ENCODE results near the gene BAHCC1. TPM values are rescaled to one million over a fixed set of nuclear protein-coding genes. Genes with fewer than 3 reads are reported as not detected.

BAHCC1 gene
- total RNA-seq, 1 donor from 2014 or later: 74.3 TPM

DNA sequence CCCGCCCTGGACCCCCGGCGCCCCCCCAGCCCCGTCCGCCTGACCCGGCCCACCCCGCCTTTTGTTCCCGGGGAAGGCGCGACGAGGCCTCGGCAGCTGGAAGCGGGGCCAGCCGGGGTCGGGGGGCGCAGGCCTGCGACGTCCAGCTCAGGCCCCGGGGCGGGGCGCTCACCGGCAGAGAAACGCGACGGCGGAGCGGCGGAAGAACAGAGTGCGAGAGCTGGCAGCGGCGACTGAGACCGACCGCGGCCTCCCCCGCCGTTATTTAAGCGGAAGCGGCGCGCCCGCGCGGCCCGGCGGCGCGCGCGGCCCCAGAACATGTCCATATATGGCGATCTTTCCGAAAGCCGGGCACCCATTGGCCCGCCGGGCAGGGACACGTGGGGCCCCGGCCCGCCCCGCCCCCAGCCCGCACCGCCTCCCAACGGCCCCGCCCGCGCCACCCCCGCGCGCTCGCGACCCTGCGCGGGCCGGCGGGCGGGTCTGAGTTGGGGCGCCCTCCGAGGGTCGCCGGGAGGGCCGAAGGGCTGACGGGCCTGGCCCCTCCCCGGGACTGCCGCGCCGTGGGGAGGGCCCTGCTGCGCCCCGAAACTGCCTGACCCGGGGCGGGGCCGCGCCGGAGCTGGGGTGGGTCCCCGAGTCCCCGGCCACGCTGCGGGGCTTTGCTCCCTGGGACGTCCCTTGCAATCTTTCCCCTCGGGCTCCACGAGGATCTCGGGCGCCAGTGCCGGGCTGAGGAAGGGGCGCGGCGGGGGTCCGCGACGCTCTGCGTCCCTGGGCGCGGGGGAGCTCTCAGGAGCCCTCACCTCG, 117.5 kb downstream of the BAHCC1 start, which contains the start of gene ACTG1:
Gene ACTG1, minus strand, starts transcription at position 238 of the 810 bp plus-strand sequence. CDS start 445 bp downstream, outside the sequence.
- TF ChIP-seq, protein P1, sequence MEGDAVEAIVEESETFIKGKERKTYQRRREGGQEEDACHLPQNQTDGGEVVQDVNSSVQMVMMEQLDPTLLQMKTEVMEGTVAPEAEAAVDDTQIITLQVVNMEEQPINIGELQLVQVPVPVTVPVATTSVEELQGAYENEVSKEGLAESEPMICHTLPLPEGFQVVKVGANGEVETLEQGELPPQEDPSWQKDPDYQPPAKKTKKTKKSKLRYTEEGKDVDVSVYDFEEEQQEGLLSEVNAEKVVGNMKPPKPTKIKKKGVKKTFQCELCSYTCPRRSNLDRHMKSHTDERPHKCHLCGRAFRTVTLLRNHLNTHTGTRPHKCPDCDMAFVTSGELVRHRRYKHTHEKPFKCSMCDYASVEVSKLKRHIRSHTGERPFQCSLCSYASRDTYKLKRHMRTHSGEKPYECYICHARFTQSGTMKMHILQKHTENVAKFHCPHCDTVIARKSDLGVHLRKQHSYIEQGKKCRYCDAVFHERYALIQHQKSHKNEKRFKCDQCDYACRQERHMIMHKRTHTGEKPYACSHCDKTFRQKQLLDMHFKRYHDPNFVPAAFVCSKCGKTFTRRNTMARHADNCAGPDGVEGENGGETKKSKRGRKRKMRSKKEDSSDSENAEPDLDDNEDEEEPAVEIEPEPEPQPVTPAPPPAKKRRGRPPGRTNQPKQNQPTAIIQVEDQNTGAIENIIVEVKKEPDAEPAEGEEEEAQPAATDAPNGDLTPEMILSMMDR (conservative IDR thresholded peaks at IDR 0.05): no peak
- H3K4me1 Mint-ChIP-seq (ENCODE audit: unreplicated experiment): peaks cover 22% of the 10 kb centered on the region
- H3K36me3 Mint-ChIP-seq: peaks cover 41% of the 10 kb centered on the region
- H3K27me3 Mint-ChIP-seq: peaks cover 30% of the 10 kb centered on the region
- DNase-seq (ENCODE audit: extremely low spot score, unreplicated experiment): peak; percentile 96
- H3K4me3 Mint-ChIP-seq: peak within 1 kb of the TSS; percentile 100
- peak within 1 kb of the TSS; percentile 100 for H3K27ac Mint-ChIP-seq
- no peaks in the 10 kb centered on the region for H3K9me3 Mint-ChIP-seq

DNA sequence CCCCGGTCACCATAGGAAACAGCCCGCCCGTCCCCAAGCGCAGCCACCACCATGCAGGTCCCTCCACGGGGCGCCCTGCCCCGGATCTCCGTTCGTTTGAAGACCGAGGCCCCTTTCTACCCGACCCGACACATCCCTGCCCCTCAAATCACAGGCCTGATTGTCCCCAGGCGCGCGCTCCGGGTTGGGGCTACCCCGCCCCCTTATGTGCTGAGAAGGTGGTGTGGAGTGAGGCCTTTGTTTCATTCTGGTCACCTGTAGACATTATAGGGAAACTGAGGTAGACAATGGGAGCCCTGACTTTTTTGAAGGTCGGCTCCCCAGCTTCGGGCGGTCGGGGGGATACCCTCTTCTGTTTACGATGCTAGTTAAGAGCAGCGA, 118.1 kb downstream of the BAHCC1 start:
- peak overlapping the region; percentile 99 for H3K27ac Mint-ChIP-seq
- TF ChIP-seq, protein P1 (conservative IDR thresholded peaks at IDR 0.05): no peak
- H3K36me3 Mint-ChIP-seq: peaks cover 37% of the 10 kb centered on the region
- H3K4me1 Mint-ChIP-seq (ENCODE audit: unreplicated experiment): peaks cover 27% of the 10 kb centered on the region
- H3K4me3 Mint-ChIP-seq: peak overlapping the region; percentile 88
- no peak for DNase-seq (ENCODE audit: extremely low spot score, unreplicated experiment)
- H3K9me3 Mint-ChIP-seq: no peaks in the 10 kb centered on the region
- H3K27me3 Mint-ChIP-seq: peaks cover 33% of the 10 kb centered on the region

DNA sequence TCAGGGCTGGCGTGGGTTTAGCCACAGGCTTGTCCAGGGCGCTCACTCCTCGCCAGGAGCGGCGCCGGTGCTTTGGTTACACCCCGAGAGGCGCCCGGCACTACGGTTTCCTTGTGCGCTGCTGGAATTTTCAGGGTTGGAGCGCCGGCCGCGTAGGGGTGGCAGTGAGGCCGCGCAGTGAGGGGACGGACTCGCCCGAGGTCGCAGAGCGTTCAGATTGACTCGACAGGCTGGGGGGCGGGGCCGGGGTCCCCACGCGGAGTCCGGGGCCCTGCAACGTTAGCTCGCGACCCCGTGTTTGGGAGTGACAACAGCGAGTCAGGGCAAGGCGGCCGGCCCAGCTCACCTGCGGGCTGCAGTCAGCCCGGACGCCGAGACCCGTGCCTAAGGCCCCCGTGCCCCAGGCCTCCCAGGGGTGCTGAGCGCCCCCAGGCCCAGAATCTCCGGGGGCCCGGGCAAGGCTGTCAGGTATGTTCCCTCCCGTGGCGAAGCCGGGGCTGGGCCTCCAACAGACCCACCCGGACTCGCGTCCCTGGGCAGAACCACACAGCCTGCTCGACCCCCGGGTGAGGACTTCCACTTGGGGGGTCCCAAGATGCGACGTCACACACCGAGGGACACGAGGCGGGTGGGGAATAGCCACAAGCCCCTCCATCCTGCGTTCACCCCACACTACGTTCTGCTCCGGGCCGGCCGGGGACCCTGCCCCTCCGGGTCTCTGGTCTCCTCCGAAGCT, 118.7 kb downstream of the BAHCC1 start:
- Mint-ChIP-seq H3K4me3 (peak overlapping the region; percentile 88), H3K27ac (peak overlapping the region; percentile 99), H3K36me3 (peaks cover 32% of the 10 kb centered on the region), H3K4me1 (ENCODE audit: unreplicated experiment) (peaks cover 23% of the 10 kb centered on the region), H3K27me3 (peaks cover 30% of the 10 kb centered on the region), H3K9me3 (no peaks in the 10 kb centered on the region)
- TF ChIP-seq, protein P1 (conservative IDR thresholded peaks at IDR 0.05): no peak
- DNase-seq (ENCODE audit: extremely low spot score, unreplicated experiment): no peak

DNA sequence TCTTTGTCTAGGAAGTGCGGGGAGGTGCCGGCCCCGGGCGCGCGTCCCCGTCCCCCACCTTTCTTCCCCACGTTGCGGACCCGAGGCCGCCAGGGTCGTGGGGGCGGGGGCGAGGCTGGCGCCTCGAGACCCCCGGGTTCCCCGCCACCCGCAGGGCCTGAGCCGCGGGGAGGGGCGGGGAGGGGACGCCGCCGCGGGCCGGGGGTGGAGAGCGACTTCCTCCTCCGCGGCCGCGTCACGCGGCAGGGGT, 119.2 kb downstream of the BAHCC1 start:
- Mint-ChIP-seq H3K9me3 (no peaks in the 10 kb centered on the region), H3K36me3 (peaks cover 27% of the 10 kb centered on the region), H3K27ac (peak overlapping the region; percentile 88), H3K4me3 (peak overlapping the region; percentile 79), H3K4me1 (ENCODE audit: unreplicated experiment) (peaks cover 18% of the 10 kb centered on the region), H3K27me3 (peaks cover 25% of the 10 kb centered on the region)
- TF ChIP-seq, protein P1 (conservative IDR thresholded peaks at IDR 0.05): no peak
- no peak for DNase-seq (ENCODE audit: extremely low spot score, unreplicated experiment)

DNA sequence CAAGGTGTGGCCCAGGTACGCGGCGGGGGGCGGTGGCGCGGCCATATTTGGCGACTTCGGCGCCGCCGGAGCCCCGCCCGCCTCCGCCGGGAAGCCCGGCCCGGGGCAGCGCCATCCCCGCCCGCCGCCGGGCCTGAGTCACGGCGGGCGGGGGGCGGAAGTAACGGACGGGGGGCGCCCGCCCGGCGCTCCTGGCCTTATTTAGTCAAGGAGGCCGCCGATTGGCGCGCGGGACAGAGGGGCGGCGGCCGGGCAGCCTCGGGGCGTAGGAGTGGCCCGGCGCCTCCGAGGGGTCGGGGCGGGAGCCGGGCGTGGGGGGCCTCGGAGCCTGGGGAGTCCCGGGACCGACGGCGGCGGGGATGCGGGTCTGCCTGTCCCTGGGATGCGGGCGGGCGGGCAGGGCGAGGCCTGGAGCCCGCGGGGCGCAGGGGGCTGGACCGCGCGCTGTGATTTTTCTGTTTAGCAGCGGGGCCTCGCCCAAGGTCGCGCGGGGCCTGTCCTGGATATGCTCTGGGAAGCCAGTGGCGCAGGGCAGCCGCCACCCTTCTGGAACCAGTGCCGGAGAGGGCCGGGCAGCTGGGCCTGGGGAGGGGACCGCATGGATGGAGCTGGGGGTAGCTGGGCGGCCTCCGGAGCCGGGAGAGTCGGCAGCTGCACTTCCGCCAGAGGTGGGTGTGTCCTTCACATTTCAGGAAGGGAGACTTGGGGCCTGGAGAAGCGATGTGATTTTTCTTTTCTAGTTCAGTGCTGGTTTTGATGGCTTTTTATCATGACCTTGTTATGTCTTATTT, 119.7 kb downstream of the BAHCC1 start:
- peaks cover 13% of the 10 kb centered on the region for H3K4me1 Mint-ChIP-seq (ENCODE audit: unreplicated experiment)
- peak overlapping the region; percentile 95 for H3K27ac Mint-ChIP-seq
- TF ChIP-seq, protein P1 (conservative IDR thresholded peaks at IDR 0.05): no peak
- DNase-seq (ENCODE audit: extremely low spot score, unreplicated experiment): no peak
- H3K36me3 Mint-ChIP-seq: peaks cover 22% of the 10 kb centered on the region
- H3K9me3 Mint-ChIP-seq: no peaks in the 10 kb centered on the region
- peaks cover 21% of the 10 kb centered on the region for H3K27me3 Mint-ChIP-seq
- peak overlapping the region; percentile 90 for H3K4me3 Mint-ChIP-seq
